ENCODE data around the gene SLC35F4.
"Not testable (repeated sequence)": the region's sequence is repeated elsewhere in the genome, so short reads cannot be mapped to it uniquely, and the experiment has no call there.

The SLC35F4 gene

DNA sequence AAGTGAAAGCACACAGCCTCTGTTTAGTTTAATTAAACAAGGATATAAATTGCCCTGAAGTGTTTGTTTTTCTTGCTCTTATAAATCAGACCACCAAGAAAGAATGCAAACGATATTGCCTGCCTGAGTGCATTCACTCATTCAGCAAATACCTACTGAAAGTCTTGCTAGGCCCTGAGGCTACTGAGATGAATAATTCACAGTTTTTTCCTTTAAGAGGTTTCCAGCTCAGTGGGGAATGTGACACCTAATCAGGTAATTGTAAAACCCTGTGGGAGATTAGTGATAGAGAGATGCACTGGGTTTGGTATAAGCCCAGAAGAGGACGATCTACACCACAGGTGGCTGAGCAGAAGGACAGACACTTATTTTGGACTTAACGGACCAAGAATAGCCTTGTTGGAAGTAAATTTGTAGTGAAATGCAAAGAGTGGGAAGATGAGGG, 151.4 kb downstream of the SLC35F4 start:
- no peak for DNase-seq

DNA sequence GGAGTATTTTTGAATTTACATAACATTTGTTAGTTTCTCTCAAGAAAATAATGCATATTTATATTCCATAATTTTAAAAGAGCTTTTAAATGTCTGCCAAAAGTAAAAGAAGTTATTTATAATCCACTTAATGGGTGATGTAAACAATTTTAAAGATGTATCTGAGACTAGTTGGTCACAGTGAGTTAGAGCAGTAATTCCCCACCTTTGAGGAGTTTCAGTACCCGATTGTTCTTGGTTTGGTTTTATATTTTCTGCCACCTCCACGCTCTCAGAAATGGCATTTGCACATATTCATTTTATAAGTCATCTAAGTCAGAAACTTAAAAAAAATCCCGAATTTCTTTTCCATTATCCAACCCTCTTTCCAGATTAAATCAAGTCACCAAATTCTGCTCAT, 153.2 kb downstream of the SLC35F4 start:
- DNase-seq, result no peak

DNA sequence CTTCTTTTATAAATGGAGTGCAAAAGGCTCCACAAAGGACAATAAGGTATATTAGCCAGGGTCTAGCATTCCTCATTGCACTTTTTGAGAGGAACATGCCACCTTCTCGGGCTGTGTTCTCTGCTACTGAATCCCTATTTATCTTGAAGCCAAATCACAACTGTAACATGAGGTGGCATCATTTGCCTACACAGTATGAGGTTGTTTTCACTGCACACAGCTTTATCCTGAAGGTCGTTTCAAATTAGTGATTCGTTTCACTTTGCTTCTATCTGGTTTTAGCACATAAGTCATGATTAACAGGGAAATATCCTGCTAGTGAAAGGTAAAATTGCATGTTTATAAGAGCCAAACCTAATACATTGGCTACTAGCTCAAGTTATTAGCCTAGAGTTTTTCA, 153.8 kb downstream of the SLC35F4 start:
- no peak for DNase-seq

DNA sequence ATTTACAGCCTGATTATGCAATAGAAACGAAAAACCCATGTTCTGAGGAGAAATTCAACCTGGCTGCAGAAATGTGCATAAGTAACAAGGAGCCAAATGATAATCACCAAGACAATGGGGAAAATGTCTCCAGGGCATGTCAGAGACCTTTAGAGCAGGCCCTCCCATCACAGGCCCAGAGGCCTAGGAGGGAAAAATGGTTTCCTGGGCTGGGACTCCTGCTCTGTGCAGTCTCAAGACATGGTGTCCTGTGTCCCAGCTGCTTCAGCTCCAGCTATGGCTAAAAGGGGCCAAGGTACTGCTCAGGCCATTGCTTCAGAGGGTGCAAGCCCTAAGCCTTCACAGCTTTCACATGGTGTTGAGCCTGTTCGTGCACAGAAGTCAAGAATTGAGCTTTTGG, 156.0 kb downstream of the SLC35F4 start:
- no peak for DNase-seq

DNA sequence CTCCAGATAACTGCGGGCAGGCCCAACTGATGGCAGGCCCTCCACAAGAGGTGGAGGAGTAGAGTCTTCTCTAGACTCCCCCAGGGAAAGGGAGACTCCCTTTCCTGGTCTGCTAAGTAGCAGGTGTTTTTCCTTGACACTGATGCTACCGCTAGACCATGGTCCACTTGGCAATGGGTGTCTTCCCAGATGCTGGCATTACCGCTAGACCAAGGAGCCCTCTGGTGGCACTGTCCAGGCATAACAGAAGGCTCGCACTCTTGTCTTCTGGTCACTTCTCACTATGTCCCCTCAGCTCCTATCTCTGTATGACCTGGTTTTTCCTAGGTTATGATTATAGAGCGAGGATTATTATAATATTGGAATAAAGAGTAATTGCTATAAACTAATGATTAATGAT, 156.8 kb downstream of the SLC35F4 start:
- not testable (repeated sequence) for DNase-seq

DNA sequence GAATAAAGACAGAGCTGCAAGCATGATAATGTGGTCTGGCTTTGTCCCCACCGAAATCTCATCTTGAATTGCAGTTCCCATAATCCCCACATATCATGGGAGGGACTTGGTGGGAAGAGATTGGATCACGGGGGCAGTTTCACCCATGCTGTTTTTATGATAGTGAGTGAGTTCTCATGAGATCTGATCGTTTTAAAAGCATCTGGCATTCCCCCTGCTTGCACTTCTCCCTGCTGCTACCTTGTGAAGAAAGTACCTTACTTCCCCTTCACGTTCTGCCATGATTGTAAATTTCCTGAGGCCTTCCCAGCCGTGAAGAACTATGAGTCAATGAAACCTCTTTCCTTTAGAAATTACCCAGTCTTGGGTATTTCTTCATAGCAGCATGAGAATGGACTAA, 158.7 kb downstream of the SLC35F4 start:
- DNase-seq, result no peak

DNA sequence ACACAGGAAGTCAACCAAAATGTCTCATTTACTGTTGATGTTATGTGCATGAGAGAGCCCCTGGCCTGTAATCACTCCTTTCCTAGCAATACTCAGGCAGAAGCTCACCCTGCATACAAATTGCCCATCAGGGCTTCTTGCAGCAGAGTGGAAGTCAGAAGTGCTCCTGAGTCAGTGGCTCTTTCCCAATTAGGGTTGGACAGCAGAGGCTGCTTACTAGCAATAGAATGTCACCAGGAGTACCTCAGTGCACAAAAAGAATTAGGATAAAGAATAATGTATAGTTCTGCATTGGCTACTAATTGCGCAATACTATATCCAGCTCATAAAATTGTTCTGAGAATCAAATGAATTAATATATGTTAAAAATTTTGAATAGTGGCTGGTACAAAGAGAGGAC, 161.1 kb downstream of the SLC35F4 start:
- DNase-seq, result no peak

DNA sequence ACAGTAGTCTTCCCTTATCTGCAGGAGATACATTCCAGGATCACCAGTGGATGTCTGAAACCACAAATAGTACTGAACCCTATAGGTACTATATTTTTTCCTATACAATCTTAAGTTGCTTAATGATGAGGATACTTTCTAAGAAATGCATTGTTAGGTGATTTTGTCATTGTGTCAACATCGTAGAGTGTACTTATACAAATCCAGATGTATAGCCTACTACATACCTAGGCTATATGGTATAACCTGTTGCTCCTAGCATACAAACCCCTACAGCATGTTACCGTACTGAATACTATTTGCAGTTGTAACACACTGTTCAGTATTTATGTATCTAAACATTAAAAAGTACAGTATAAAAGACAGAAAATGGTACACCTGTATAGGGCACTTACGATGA, 165.9 kb downstream of the SLC35F4 start:
- DNase-seq, result no peak

DNA sequence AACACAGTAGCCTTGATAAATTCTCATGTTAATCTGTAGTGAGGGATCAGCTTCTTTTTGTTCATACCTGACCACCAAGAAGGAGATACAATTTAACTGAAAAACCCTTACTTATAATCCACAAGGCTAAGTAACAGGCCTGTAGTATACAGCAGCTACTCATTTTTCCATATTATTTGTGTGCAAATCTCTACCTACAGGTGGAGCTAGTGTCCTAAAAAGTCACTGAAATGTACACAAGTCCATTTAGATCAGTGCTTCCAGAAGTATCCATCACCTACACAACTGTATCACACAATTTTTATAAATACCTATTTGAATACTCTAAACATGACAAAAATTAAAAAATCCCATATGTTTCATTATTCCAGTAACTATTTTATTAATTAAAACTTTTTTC, 173.2 kb downstream of the SLC35F4 start:
- no peak for DNase-seq

DNA sequence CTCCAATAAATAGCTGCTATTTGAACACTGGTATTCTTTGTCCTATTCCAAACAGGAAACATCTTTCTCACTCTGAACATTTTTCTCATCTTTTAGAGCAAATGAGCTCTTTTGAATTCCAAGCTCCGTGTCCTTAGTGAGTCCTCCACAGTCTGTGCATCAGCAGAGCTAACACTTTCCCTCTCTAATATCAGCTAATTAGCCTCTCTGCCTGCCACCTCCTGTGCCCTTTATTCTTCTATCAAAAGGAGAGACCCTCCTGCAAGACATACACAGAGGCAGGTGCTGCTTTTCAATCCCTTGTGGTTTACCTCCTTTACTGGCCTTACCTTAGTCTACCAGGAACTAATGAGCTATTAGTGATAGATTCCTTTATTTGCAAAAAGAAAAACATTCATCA, 178.5 kb downstream of the SLC35F4 start:
- DNase-seq, result no peak

DNA sequence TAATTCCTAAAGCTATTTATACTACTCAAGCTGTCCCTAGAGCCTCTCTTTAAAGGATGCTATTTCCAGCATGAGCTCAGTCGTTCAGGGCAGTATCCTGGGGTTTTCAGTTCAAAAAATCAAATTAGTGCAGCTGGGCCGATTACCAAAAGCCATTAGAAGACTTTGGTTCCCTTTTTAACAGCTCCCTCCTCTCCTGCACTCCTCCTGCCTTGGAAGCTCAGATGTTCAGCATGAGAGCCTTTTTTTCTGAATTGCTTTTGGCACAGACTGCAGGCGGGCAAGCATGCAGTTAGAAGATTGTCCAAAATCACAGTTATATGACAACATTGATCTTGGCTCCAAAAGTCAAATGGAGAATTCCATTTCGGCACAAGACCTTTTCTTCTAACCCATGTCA, 179.6 kb downstream of the SLC35F4 start:
- DNase-seq, result no peak

DNA sequence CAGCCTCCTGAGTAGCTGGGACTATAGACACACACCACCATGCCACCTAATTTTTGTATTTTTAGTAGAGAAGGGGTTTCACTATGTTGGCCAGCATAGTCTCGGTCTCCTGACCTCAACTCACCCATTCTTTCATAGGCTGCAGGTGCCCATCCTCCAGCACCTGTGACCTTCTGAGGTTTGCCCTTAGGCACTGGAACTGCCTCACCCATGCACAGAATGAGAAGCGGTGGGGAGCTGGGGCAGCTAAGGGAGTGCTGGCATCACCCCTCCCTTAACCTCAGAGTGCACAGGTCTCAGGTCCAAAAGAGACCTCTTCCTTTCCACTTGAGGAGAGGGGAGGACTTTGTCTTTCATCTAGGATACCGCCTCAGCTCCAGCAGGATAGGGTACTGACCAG, 194.9 kb downstream of the SLC35F4 start:
- no peak for DNase-seq

DNA sequence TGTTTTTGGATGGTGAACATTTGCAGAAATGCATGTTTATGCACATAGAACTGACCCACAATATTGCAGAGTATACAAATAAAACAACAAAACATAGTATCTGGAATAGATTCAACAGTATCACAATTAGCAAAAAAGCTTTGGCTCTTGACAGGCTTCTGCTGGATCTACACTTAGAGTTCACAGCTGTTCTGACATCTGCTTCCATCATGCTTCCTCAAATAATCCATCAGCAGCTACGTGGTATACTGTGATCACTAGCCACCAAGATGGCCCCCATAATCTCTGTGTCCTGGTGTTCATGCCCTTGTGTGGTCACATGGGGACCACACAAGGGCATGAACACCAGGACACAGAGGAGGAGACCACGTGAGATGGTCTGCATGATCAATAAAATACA, 205.7 kb downstream of the SLC35F4 start:
- DNase-seq, result no peak

DNA sequence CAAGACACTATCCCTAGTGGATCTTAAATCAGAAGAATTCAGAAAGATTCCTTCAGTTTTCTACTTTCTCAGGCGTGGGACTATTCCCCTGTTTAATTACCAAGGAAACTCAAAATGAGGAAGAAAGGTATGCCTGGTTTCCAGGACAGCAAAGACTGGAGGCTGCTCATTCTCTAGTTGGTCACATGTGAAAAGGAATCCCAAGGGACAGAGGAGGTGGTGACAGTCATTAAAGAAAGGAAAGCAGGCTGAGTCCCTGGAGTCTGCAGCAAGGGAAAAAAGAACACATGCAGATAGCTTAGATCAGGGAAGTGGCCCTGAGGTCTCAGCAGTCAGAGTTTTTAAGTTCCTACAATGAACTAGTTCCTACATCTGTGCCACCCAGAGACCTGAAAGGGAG, 206.8 kb downstream of the SLC35F4 start:
- DNase-seq, result no peak

DNA sequence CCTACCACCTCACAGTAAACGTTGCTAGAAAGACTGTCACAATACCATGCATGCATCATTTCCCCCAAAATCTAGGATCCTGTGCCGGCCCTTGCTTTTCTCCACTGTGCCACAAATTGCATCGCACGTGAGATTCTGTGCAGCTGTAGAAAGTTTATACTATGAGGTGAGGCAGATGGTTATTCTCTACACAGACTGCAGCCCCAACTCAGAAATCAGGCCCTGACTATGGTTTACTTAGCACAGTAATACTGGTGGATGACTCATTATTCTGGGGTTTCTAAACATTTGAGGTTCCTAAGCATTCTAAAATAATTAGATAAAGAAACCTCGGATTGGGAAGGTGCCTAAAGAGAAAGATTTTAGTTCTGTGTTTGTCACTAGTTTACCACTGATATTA, 208.4 kb downstream of the SLC35F4 start:
- no peak for DNase-seq

DNA sequence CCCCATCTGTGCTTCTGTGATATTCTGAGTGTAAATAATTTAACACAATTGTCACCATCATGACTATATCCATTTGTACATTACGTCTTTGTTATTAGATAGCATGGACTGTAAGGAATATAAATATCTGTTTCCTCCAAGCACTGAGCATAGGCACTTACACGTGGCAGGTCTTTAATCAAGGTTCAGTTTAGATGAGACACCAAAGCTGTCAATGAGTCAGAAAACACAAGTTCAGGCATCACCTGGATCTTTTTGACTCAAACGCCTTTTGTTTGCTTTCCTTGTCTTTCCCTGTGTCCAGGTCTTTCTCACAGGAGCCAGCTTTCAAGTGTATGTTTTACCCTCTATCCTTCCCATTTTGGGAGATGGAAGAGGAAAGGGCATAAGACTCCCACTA, 209.0 kb downstream of the SLC35F4 start:
- no peak for DNase-seq

DNA sequence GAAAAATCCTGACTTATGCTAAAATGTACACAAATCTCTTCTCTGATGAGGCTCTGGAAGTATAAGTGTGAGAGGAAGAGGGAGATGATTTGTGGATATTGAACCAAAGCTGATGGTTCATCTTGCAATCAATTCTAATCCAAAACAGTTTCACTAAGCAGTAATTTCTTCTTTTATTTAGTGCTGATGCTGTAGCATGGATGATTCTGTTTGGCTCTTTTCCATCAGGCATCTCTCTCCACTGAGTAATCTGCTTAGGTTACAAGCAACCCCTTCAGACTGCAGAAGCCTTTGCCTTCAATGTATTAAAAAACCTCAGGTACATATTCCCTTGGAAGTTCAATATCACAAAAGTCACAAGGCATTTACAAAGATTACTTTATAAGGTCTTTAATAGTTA, 213.1 kb downstream of the SLC35F4 start:
- no peak for DNase-seq

DNA sequence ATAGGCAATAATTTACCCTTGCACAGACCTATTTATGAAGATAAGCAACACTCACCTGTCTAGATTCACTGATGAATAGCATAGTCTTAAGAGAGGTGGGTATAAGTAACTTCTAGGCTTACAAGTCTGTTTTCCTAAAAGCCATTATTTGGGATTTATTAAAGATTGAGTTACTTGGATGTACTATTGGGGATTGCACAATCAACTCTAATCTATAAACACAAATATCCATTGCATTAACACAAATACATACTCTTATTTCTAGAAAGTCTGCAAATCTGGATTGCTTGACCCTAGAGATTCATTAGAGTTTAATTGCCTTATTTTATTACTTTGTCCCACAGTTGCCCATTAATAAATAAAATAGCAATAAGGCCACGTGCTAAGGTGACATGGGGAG, 224.1 kb downstream of the SLC35F4 start:
- no peak for DNase-seq

DNA sequence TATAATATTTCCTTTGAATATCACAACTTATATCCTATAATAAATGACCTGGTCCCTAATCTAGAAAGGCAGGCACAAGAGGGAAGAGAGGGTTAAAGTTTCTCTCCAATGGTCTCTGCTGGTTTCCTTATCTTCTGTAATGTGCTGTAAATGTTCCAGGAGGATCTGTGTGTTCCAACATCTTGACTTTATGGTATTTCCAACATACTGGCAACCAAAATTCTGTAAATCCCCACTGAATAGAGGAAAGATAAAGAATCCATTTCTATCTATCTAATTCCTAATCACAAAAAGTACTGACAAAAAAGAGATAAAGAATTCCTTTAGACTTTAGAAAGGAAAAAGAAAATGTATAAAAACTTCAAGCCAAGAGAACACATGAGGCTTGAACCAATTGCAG, 225.9 kb downstream of the SLC35F4 start:
- DNase-seq, result no peak

DNA sequence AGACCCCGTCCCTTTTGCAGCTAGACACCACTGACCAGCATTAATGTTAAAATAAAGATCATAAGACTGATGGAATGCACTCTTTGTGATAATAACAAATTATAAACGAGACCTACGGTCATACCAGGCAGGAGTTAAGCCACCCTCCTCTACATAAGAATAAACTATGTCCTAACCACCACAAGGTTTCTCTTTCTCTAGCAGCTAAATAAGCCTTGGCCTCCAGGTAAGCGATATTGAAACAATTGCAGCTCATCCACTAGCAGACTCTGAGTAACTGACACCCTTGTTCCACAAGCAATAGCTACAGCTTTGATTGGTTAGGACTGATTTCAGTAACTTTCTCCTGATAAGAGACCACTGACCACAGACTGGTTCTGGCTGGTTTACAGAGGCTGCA, 228.0 kb downstream of the SLC35F4 start:
- DNase-seq, result no peak

DNA sequence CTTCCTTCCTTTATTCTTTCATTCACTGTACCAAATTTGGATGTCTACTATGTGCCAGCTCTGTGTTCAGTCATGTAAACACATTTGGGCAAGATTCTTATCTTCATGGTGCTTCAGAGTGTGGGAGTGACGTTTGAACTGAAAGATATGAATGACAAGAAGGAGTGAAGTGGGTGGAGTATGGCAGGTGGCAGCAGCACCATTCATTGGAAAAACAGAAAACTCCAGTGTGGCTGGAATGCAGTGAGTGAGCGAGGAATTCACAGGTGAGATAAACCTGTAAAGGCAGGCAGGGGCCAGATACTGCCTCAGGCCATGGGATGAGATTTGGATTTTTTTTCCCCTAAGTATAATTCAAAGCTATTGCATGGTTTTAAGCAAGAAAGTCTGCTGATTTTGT, 231.6 kb downstream of the SLC35F4 start:
- no peak for DNase-seq

DNA sequence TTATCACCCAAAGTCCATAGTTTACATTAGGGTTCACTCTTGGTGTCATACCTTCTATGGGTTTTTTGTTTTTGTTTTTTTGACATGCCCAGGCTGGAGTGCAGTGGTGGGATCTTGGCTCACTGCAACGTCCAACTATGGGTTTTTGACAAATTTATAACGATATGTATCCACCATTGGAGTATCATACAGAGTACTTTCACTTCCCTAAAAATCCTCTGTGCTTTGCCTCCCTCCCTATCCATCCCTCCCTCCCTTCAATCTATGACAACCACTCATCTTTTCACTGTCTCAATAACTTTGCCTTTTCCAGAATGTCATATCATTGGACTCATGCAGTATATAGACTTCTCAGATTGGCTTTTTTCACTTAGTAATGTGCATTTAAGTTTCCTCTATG, 233.2 kb downstream of the SLC35F4 start:
- no peak for DNase-seq

DNA sequence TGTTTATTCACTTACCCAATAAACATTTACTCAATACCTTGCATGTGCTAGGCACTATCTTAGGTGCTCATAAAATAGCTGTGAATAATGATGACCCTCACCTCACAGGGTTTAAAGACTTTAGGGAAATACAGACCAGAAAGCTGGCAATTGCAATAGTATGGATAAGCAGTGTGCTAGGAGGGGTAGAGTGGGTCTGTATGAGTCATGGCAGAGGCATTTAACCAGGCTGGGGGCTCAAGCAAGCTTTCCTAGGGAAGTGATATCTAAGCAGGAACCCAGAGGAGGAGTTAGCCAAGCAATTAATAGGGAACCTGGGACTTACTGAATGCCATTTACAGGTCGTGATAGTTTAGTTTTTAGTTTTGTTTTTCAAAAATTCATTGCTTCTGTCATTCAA, 248.4 kb downstream of the SLC35F4 start:
- no peak for DNase-seq

DNA sequence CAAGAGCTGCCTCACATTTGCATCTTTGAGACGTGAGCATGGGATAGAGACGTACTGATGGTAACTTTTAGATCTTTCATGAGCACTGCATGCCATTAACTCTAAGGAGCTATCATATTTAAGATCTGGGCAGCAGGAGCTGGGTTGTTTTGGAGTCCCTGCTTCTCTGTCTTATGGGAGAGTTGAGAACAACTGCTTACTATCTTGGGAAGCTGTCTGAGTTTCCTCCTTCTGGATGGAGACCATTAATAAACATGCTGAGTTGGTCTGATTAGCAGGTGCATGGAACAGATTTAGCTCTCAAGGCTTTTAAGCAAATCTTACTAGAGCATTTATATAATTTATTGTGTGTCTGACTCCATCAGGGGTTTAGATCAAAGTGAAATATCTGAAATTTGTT, 252.9 kb downstream of the SLC35F4 start:
- DNase-seq, result no peak

DNA sequence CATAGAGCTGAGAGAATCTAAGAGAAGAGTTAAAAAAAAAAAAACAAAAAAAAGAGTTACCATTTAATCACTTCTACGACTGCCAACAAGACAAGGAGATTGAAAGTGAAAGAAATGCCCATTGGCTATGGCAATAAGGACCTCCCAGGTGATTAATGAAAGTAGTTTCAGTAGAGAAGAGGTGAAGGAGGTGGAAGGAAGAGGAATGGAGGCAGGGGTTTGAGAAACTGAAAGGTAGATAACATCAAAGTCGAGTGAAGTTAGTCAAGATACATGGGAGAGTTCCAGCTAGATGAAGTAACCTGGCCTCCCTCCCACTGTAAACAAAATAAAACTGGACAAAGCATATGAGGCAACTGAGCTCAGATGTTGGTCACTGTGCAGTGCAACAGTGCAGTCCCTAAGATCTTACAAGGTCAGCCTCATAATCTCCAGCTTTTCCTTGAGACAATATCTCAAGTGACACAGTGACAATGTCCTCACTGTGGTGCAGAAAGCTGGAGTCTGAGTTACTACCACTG, 254.3 kb downstream of the SLC35F4 start:
- DNase-seq, result no peak

DNA sequence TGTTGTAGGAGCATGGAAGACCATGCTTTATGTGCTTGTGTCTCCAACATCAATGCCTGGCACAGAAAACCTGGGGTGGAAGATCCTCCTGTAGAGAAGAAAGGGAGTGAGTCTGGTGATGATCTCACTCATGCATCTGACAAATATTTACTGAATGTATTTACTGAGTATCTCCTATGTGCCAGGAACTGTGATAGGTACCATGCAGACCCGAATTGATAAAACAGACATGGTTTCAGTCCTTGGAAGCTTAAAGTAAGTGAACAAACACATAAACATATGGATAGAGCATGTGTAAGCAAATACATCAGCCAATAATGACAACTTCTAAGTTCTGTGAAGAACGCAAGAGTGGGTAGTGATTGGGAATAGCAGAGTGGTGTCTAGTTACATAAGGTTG, 255.3 kb downstream of the SLC35F4 start:
- no peak for DNase-seq
